OCI-LY1 (cell line): Measurements from ENCODE around the gene TMEM222.

Experiments used
- H2AFZ ChIP-seq: fragments of 200-600 bp; sonication (generic), shearing (Covaris generic); 2 replicates; pipeline ENCODE4 v1.6.0; 2014; ENCODE audit warnings: antibody characterized with exemption, mild to moderate bottlenecking, low read length
- H3F3A ChIP-seq: fragments of 200-600 bp; sonication (generic), shearing (Covaris generic); 2 replicates; pipeline ENCODE4 v1.6.0; 2014; ENCODE audit warnings: mild to moderate bottlenecking, antibody characterized with exemption, low read length, moderate library complexity; ENCODE audit not compliant: insufficient read depth
- H3K27ac ChIP-seq: fragments of 200-600 bp; sonication (generic); 2 replicates; pipeline ENCODE4 v1.5.1; 2014; ENCODE audit warnings: low read length, mixed run types, mild to moderate bottlenecking, low read depth; ENCODE audit not compliant: poor library complexity, severe bottlenecking
- H3K27me3 ChIP-seq: fragments of 200-600 bp; sonication (generic); 2 replicates; pipeline ENCODE4 v1.6.0; 2014; ENCODE audit warnings: antibody characterized with exemption, mild to moderate bottlenecking, low read length, moderate library complexity; ENCODE audit not compliant: insufficient read depth
- H3K36me3 ChIP-seq: fragments of 200-600 bp; sonication (generic); 2 replicates; pipeline ENCODE4 v1.6.1; 2014; ENCODE audit warnings: mild to moderate bottlenecking, antibody characterized with exemption, low read length, moderate library complexity, mixed read lengths; ENCODE audit not compliant: insufficient read depth
- H3K4me1 ChIP-seq: fragments of 200-600 bp; sonication (generic); 2 replicates; pipeline ENCODE4 v1.5.1; 2014; ENCODE audit warnings: mild to moderate bottlenecking, low read length, moderate library complexity; ENCODE audit not compliant: insufficient read depth, severe bottlenecking
- H3K4me2 ChIP-seq: fragments of 200-600 bp; sonication (generic), shearing (Covaris generic); 2 replicates; pipeline ENCODE4 v1.6.1; 2014; ENCODE audit warnings: low read length
- H3K4me3 ChIP-seq: fragments of 200-600 bp; sonication (generic); 2 replicates; pipeline ENCODE4 v1.5.1; 2014; ENCODE audit warnings: low read length, low read depth, mild to moderate bottlenecking, mixed read lengths; ENCODE audit not compliant: poor library complexity, severe bottlenecking
- H3K79me2 ChIP-seq: fragments of 200-600 bp; shearing (Covaris generic); 2 replicates; pipeline ENCODE4 v1.6.1; 2016; ENCODE audit warnings: mixed run types, low read length, mixed read lengths; ENCODE audit not compliant: insufficient read depth
- H3K9ac ChIP-seq: fragments of 200-600 bp; sonication (generic), shearing (Covaris generic); 2 replicates; pipeline ENCODE4 v1.6.1; 2014; ENCODE audit warnings: mild to moderate bottlenecking, low read length, mixed read lengths
- H3K9me2 ChIP-seq: fragments of 200-600 bp; sonication (generic), shearing (Covaris generic); 2 replicates; pipeline ENCODE4 v1.6.1; 2014; ENCODE audit warnings: low read depth, mild to moderate bottlenecking, low read length, mixed read lengths
- H3K9me3 ChIP-seq: fragments of 200-600 bp; shearing (Covaris generic); 2 replicates; pipeline ENCODE4 v1.6.1; 2014; ENCODE audit warnings: low read length, mixed read lengths
- H4K20me1 ChIP-seq: fragments of 200-600 bp; sonication (generic), shearing (Covaris generic); 2 replicates; pipeline ENCODE4 v1.6.0; 2016; ENCODE audit warnings: mild to moderate bottlenecking, low read length; ENCODE audit not compliant: insufficient read depth
- EZH2 ChIP-seq: fragments of 200-600 bp; sonication (generic), shearing (Covaris generic); IDR thresholded peaks from 2 replicates; pipeline ENCODE4 v1.8.0; 2017; ENCODE audit warnings: borderline replicate concordance, mixed run types, mild to moderate bottlenecking, antibody characterized with exemption, low read length, moderate library complexity, mixed read lengths
- TF ChIP-seq, protein P1 (sequence below): fragments of 200-600 bp; sonication (generic), shearing (Covaris generic); IDR thresholded peaks from 2 replicates; pipeline ENCODE4 v1.5.1; 2017; ENCODE audit warnings: mild to moderate bottlenecking, antibody characterized with exemption, low read length, moderate library complexity, mixed read lengths

Gene TMEM222

DNA sequence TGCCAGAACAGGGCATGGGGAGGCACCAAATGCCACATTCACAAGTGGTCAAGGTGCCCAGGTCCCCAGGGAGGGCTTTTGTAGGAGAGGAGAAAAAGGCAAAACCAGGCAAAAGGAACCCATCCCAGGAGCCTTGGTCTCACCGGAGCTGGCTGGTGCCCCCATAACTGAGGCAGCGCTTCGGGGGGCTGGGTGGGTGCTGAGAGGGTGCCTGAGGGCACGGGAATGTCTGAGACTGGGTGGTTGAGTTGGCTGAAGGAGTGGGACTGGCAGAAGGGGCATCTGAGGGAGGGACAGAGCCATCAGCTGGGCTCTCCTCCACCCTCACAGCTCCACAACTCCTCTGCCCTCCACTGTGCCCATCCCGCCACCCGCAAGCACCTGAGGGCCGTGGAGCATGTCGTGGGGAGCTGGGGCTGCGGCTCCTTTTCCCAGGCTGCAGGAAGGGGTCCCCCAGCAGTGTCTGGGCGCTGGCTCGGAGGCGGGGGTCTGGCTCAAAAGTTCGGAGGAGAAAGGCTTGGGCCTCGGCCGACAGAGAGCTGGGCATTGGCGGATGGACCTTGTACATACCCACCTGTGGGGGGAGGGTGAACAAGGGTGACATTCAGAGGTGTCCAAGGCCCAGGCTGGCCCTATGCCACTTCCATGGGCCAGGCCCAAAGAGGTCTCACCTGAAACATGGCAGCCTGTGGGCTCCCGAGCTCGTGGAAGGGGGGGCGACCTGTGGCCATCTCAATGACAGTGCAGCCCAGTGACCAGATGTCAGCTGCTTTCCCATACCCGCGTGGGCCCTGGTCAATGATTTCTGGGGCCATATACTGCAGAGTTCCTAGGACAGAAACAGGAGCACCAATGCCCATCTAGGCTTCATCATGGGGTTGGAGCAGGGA, 36.3 kb downstream of the TMEM222 start:
- H3K9ac ChIP-seq = no peak overlapping the region; the same call in 1 of the 2 replicates
- no peaks in the 10 kb centered on the region for H3K9me3 ChIP-seq
- no peak overlapping the region for H3K4me3 ChIP-seq

DNA sequence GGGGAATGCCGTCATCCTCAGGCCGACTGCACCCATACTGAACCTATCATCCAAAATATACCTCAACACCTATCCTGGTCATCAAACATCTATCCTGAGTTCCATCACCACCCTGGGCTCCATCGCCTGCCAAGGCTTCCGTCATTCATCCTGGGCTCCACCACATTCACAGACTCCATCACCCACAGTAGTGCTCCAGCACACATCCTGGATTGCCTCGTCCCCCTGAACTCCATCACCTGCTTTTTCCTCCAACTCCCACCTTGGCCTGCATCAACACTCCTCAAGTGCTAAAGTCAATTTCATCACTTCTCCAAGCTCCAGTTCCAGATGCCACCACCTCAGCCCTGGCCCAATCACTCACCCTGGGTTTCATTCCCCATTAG, 37.0 kb downstream of the TMEM222 start:
- TF ChIP-seq, protein P1, sequence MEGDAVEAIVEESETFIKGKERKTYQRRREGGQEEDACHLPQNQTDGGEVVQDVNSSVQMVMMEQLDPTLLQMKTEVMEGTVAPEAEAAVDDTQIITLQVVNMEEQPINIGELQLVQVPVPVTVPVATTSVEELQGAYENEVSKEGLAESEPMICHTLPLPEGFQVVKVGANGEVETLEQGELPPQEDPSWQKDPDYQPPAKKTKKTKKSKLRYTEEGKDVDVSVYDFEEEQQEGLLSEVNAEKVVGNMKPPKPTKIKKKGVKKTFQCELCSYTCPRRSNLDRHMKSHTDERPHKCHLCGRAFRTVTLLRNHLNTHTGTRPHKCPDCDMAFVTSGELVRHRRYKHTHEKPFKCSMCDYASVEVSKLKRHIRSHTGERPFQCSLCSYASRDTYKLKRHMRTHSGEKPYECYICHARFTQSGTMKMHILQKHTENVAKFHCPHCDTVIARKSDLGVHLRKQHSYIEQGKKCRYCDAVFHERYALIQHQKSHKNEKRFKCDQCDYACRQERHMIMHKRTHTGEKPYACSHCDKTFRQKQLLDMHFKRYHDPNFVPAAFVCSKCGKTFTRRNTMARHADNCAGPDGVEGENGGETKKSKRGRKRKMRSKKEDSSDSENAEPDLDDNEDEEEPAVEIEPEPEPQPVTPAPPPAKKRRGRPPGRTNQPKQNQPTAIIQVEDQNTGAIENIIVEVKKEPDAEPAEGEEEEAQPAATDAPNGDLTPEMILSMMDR = no peak
- TF ChIP-seq EZH2 = no peak
- no peaks in the 10 kb centered on the region for H3F3A ChIP-seq
- H3K9me3 ChIP-seq = no peaks in the 10 kb centered on the region
- no peak overlapping the region for H3K4me3 ChIP-seq
- H3K9ac ChIP-seq = no peak overlapping the region
- H3K27ac ChIP-seq = no peak overlapping the region
- no peaks in the 10 kb centered on the region for H4K20me1 ChIP-seq
- H3K79me2 ChIP-seq = no peaks in the 10 kb centered on the region
- no peak overlapping the region for H2AFZ ChIP-seq
- H3K9me2 ChIP-seq = no peaks in the 10 kb centered on the region
- H3K27me3 ChIP-seq = no peaks in the 10 kb centered on the region; the same call in 1 of the 2 replicates
- peaks cover 47% of the 10 kb centered on the region for H3K4me1 ChIP-seq
- no peaks in the 10 kb centered on the region for H3K36me3 ChIP-seq
- H3K4me2 ChIP-seq = no peak overlapping the region

More for the DNA sequence above, 36.3 kb downstream of the TMEM222 start:
- Histone ChIP-seq H3K36me3 (no peaks in the 10 kb centered on the region), H3K4me1 (peaks cover 43% of the 10 kb centered on the region), H3K9me2 (no peaks in the 10 kb centered on the region), H3K27me3 (no peaks in the 10 kb centered on the region; the same call in 1 of the 2 replicates), H3K4me2 (peak overlapping the region; percentile 82; the same call in 1 of the 2 replicates), H3F3A (no peaks in the 10 kb centered on the region), H3K79me2 (no peaks in the 10 kb centered on the region), H2AFZ (no peak overlapping the region), H3K27ac (no peak overlapping the region), H4K20me1 (no peaks in the 10 kb centered on the region)
- TF ChIP-seq, protein P1 = no peak
- TF ChIP-seq EZH2 = no peak

DNA sequence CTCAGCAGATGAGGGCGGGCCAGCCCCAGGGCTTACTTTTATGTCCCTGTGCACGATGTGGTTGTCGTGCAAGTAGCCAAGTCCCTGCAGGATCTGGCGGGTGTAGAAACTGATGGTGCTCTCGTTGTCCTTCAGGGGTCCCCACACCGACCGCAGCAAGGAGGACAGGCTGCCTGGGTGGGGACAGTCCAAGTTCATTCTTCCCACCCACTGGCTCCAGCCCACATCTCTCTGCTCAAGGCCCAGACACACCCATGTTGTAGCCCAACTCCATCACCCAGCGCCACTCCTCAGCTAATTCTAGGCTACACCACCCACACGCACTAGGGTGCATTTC, 37.8 kb downstream of the TMEM222 start:
- peak overlapping the region; percentile 83 for H3K4me2 ChIP-seq
- H3K4me3 ChIP-seq = peak overlapping the region; percentile 62
- H3K9ac ChIP-seq = peak overlapping the region; percentile 67; the same call in 1 of the 2 replicates
- no peak overlapping the region for H2AFZ ChIP-seq
- no peaks in the 10 kb centered on the region for H3F3A ChIP-seq
- H3K27me3 ChIP-seq = no peaks in the 10 kb centered on the region; the same call in 1 of the 2 replicates
- H4K20me1 ChIP-seq = no peaks in the 10 kb centered on the region
- H3K4me1 ChIP-seq = peaks cover 56% of the 10 kb centered on the region
- H3K79me2 ChIP-seq = no peaks in the 10 kb centered on the region
- no peaks in the 10 kb centered on the region for H3K36me3 ChIP-seq
- H3K9me3 ChIP-seq = no peaks in the 10 kb centered on the region
- no peak overlapping the region for H3K27ac ChIP-seq
- no peak for TF ChIP-seq EZH2
- TF ChIP-seq, protein P1 = no peak
- H3K9me2 ChIP-seq = no peaks in the 10 kb centered on the region
